CD1c-positive myeloid dendritic cell (primary cell): ENCODE results near the gene C2orf78.
A peak's percentile ranks its signal among the peaks of the same experiment; 100 is the strongest.
"Not testable (repeated sequence)": the region's sequence is repeated elsewhere in the genome, so short reads cannot be mapped to it uniquely, and the experiment has no call there.

Experiments
- DNase-seq: peaks from one replicate; pipeline ENCODE4 v3.0.0-alpha.2; 2016; ENCODE audit errors: extremely low spot score

C2orf78 gene

GRCh38 chr2:73780237-73780582, 3.8 kb upstream of the C2orf78 start:
- no peak for DNase-seq

- DNase-seq = not testable (repeated sequence)
Observed at GRCh38 chr2:73783402-73783801, 581 bp upstream of the C2orf78 start.

GRCh38 chr2:73811878-73812277, 27.9 kb downstream of the C2orf78 start:
- DNase-seq = no peak

- DNase-seq = no peak
Observed at GRCh38 chr2:73812635-73813034, 28.7 kb downstream of the C2orf78 start.

- DNase-seq = no peak
Observed at GRCh38 chr2:73818296-73818695, 34.3 kb downstream of the C2orf78 start.

GRCh38 chr2:73821227-73821626, 37.2 kb downstream of the C2orf78 start:
- no peak for DNase-seq

- DNase-seq = no peak
Observed at GRCh38 chr2:73821669-73822068, 37.7 kb downstream of the C2orf78 start.

GRCh38 chr2:73822276-73822675, 38.3 kb downstream of the C2orf78 start:
- DNase-seq = no peak

- DNase-seq = no peak
Observed at GRCh38 chr2:73822991-73823390, 39.0 kb downstream of the C2orf78 start.

- no peak for DNase-seq
Observed at GRCh38 chr2:73823416-73823815, 39.4 kb downstream of the C2orf78 start.

GRCh38 chr2:73823916-73824523, 40.0 kb downstream of the C2orf78 start:
- DNase-seq = peak; percentile 81

- no peak for DNase-seq
Observed at GRCh38 chr2:73825408-73825807, 41.4 kb downstream of the C2orf78 start.

- DNase-seq = peak; percentile 58
Observed at GRCh38 chr2:73827018-73827417, 43.0 kb downstream of the C2orf78 start.

GRCh38 chr2:73827660-73828388, 43.8 kb downstream of the C2orf78 start:
- DNase-seq = no peak

- no peak for DNase-seq
Observed at GRCh38 chr2:73828389-73828817, 44.4 kb downstream of the C2orf78 start.

- DNase-seq = peak; percentile 97
Observed at GRCh38 chr2:73828818-73829570, 45.0 kb downstream of the C2orf78 start, which contains the start of gene STAMBP. STAMBP (plus strand) TSS chr2:73828961; CDS start chr2:73830857, 1,896 bp downstream.

- DNase-seq = peak; percentile 37
Observed at GRCh38 chr2:73830871-73831401, 47.0 kb downstream of the C2orf78 start.

- peak; percentile 12 for DNase-seq
Observed at GRCh38 chr2:73832930-73833329, 48.9 kb downstream of the C2orf78 start.

- DNase-seq = no peak
Observed at GRCh38 chr2:73836141-73836943, 52.4 kb downstream of the C2orf78 start.

GRCh38 chr2:73837847-73838585, 54.0 kb downstream of the C2orf78 start:
- peak; percentile 67 for DNase-seq
